DMS153 treated with DMSO at 0.1 percent for 48 hours (cell line): ENCODE data around the gene CDKN2A.

Experiments used
- DNase-seq: peaks from one replicate; lab custom pipeline; 2025; ENCODE audit not compliant: unreplicated experiment; lab: John Stamatoyannopoulos, UW

CDKN2A gene

DNA sequence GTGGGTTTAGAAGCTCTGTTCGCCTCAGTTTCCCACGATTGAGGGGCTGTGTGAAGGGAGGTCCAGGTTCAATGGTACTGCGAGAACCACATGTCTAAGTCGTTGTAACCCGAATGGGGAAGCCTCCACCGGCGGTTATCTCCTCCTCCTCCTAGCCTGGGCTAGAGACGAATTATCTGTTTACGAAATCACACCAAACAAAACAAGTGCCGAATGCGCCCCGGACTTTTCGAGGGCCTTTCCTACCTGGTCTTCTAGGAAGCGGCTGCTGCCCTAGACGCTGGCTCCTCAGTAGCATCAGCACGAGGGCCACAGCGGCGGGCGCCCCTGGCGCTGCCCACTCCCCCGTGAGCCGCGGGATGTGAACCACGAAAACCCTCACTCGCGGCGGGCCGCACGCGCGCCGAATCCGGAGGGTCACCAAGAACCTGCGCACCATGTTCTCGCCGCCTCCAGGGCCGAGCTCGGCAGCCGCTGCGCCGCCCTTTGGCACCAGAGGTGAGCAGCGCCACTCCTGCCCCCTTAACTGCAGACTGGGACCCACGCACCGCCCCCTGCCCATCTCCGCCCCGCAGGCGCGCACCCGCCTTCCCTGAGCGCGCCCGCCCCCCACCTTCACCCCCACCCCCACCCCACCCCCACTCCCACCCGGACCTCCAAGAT is at the start of gene CDKN2A:
TSS of gene CDKN2A (minus strand) at position 500 of the 663 bp plus-strand sequence.
- DNase-seq: peak; percentile 85

DNA sequence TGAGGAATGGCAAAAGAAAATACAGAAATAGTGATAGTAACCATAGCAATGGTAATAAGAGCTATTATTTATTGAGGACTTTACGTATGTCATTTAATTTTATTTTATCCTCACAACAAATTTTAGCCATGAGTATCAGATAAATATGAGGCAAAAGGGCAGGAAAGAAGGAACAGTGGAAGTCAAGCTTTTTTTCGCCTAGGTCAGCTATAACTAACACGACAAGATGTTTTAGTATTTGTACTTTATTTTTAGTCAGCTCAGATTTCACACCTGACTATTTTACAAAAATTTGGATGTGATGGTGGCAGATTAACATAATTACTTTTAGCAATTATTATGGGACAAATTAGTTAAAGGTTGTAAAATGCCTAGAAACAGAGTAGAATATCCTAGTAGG is 49.7 kb upstream of the CDKN2A start:
- DNase-seq: no peak

DNA sequence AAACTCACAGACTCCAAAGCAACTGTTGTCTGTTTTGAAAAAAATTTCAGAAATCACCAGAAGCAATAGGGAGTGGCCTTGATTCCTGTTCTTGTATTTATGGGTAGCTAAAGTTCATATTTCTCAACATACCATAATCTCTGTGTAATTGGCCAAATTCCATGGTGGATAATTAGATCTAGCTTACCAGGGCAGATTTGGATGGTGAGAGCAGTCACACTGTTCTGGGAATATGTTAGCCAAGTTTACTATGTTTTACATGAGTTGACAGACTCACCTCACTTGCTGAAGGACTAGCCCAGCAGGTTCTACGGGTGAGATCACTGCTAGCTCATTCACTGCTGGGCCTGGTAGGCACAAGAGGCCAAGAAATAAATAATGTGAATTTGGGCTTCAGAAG is 47.6 kb upstream of the CDKN2A start:
- no peak for DNase-seq

DNA sequence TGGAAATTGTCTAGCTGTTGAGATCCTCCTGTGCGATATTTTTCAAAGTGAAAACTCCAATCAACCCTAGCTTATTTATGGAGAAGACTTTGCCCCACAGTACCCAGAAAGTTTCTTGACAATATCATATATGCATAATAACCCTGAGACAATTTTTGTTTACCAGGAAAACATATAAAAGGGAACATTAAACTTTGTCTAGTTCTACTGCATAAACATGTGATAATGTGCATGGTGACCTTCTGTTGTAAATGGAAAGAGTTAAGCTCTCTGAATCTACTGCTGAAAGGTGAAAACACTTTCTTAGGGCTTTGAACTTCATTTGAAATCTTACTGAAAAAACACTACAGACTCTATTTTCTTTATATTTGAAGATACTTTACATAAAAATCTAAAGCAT is 47.2 kb upstream of the CDKN2A start:
- DNase-seq: no peak

DNA sequence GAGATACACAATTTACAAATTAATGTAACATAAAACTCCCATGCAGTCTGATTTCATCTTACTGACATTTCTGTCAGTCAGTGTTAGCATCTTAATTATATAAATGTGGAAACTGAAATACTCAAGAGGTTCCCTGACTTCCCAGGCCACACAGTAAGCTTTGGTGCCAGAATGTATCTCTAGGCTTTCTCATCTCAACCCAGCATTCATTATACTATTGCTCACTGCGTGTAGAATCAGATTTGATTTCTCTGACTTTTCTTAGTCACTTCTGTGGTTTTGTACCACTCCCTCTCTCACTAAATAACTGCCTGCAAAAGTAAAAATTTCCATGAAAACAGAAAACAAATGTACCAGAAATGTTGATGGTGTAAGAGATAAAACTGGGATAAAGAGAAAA is 46.6 kb upstream of the CDKN2A start:
- no peak for DNase-seq

DNA sequence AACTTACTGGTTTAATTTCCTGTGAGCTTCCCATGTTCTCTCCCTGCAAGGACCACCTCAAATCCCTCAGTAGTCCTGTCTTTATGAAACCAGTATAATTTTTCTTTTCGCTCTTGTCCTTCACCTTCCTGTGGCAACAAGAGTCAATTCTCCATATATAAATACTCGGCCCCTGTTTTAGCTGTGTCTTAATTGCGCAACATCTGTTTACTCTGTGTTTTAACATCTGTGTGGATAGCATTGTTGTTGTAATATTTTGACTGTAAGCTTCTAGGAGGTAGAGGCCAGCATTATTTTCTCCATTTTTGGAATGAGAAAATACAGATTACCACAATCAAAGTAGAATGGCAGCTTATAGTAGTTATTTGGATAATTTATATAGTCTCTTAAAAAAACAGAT is 45.1 kb upstream of the CDKN2A start:
- no peak for DNase-seq

DNA sequence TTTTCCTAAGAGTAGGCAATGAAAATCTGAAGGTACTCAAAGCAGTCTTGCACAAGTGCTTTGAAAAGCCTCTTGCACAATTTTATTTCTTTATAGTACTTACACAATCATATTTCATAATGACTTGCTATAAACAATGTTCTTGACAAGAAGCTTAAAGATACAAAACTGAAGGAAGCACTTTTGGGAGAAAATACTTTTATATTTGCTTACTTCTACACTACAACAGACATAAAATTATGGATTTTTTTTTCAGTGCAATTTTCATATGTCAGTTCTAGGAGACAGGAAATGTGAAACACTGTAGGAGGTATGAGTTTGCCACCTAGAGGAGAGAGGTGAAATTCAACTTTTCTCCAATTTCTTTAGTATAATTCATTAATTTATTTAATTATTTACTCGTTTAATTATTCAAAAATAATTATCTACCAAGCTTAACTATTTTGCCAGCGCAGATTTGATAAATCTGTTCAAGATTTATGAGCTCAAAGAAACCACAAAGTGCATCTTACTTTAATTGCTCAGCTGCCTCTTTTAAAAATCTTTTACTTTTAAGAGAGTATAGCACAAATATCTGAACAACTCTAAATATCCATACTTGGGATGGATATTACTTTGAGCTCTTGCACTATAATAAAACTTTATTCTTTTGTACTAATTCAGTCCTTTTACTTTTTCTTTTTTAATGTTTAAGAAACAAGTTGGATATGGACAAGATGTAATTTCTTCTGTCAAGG is 43.9 kb upstream of the CDKN2A start:
- DNase-seq: peak; percentile 24

DNA sequence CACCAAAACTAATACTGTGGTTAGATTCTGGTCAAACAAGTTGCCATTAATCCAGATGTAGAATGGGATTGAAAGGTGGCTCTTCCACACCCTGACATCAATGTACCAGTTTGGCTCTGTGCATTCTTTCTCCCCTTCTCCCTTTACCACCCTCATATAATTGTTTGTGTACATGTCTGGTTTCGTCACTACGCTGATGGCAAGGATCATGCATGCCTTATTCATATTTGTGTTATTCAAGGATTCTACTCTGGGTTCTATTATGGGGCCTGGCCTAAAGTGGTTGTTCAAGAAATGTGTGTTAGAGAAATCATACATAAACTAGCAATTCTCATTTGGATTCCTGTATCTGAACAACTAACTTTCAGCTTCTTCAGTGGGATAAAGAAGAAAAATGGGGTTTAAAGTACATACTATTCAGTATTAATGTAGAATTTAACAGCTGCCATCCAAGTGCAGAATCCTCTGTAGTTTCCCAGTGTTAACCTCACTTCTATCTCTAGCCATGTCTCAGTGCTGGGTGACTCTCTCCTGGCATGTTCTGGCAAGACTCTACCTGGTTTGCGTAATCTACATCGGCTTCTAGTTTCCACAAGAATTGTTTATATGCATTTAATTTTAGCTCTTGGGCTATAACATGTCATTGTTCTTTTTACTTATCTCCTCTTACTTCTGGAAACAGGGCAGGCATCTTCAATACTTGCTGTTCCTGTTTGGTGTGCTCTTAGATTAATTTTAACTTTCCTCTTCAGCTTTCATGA is 42.9 kb upstream of the CDKN2A start:
- DNase-seq: no peak

DNA sequence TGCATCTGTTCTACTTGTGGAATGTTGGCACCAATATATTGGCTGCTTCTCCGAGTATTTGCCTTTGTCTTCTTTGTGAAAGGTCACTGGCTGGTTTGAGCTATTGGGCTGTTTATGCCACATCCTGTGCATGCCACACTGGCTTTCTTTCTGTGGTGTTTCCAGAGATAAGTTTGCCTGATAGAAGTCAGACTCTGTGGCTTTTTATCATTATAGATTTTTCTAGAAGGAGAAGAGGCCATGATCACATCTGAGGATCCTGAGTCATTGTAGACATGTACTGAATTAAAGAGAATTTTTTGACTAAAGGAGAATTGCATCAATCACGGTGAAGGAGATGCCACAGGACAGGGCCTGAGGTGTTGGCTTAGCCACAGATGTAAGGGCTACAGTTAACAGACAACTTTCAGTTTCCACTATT is 41.4 kb upstream of the CDKN2A start:
- no peak for DNase-seq

DNA sequence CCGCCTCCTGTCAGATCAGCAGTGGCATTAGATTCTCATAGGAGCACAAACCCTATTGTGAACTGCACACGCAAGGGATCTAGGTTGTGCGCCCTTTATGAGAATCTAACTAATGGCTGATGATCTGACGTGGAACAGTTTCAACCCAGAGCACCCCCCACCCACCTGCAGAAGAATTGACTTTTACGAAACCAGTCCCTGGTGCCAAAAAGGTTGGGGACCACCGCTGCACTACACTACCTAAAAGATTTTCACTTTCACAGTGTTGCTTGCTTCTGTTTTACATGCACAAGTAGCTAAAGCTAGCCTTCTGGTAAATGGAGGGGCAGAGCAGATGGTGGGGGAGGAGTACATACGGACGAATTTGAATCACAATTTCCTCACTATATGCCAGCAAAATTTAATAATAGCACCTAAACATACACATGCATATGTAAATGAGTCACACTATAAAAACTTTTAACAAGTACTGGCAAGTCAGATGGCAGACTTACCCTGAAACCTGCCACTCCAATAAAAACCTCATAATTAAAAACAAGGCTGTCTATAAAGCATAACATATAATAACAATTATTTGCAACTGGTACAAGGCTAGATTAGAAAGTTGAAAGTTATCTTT is 38.9 kb upstream of the CDKN2A start:
- DNase-seq: no peak

DNA sequence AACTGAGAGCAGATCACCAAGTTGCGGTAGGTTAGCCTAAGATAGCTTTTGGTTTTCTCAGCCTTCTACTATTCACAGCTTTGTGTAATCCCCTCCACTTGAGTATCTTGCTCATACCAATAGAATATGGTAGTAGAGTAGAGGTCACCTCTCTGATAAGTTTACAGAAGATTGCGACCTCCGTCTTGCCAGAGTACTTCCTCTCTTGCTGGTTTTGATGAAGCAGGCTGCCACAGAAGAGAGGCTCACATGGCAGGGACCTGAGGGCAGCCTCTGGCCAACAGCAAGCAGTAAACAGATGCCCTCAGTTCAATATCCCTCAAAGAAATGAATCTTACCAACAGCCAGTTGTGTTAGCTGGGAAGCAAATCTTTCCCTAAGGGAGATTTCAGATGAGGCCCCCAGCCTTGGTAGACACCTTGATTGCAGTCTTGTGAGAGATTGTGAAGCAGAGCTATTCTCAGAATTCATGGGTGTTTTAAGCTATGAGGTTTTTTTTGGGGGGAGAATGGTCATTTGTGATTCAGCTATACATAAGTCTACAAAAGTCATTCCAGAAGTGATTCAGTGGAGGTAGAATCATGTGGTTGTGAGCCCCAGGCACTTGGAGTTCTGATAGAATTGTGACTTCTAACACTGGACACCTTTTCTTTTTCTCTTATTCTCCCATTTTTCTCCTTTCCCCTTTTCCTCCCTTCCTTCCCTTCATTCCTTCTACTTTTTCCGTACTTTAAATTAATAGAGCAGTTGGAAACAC is 37.6 kb upstream of the CDKN2A start:
- no peak for DNase-seq

DNA sequence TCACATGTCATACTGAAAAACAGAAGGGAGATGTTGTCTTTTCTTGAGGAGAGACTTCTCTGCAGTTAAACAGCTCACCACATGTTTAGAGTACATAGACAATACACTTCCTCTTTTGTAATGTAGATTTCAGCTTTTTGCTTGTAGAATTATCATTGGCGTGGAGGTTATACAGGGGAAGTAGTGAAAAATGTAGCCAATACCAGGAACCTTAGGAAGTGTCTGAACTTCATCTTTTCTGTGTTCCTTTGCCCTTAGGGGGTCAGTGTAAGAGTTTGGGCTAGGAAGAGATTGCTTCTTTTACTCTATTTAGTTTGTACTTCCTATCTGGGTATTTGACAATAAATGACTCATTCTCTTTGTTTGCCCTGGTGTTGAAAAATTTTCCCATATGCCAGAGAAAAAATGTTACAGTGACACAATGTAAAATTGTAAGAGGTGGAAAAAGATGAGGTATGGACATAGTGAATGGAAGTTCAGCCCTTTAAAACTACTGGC is 36.0 kb upstream of the CDKN2A start:
- DNase-seq: no peak

DNA sequence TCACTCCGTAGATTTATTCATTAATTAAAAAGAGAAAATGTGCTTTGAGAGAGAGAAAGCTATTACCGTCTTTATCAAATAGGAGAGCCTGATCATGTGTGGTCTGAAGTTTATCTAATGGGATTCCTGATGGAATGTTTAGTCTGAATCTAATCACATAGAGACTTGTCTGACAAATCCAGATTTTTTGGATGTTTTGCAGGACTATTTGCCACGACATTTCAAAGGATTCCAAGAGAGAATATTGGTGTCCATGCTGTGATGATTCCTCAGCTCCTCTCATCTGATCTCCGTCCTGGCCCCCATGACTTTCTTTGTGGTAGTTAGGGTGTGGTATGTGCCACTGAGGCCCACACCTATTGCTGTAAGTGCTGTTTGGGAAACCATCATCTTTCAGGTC is 35.0 kb upstream of the CDKN2A start:
- DNase-seq: no peak

DNA sequence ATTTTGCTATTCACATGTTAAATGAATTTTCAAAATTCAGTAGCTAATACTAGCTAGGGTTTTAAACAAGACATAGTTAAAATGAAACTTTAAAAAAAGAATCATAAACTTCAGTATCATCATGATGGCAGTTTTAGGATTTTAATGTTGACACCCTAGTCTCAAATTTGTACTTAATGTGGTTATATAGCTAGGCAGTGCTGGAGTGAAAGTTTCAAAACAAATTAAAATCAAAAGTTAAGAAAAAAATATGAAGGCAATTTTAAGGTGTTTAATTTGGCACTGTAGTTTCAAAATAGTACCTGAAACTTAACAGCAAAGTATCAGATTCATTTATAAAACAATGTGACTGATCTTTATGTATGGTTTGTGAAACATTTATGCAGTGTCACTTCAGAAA is 34.2 kb upstream of the CDKN2A start:
- no peak for DNase-seq

DNA sequence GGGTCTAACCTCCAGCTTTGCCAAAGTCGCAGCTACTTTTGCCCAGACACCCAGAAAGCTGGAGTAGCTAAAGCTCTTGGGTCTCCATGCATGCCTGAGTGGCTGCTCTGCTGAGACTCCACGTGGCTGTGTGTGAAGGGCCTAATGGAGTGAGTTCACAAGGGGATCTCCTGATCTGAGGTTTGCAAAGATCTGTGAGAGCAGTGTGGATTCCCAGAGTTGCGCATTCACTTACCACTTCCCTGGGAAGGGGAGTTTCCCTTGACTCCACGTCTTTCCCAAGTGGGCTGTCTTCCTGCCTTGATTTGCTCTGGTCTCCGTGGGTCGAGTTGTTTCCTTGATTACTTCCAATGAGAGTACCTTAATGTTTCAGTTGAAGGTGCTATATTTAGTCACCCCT is 32.5 kb upstream of the CDKN2A start:
- no peak for DNase-seq

DNA sequence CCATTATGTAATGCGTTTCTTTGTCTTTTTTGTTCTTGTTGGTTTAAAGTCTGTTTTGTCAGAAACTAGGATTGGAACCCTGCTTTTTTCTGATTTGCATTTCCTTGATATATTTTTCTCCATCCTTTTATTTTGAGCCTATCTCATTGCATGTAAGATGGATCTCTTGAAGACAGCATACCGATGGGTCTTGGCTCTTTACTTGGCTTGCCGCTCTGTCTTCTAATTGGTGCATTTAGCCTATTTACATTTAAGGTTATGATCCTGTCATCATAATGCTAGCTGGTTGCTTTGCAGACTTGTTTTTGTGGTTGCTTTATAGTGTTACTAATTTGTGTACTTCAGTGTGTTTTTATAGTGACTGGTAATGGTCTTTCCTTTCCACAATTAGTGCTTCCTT is 28.2 kb upstream of the CDKN2A start:
- DNase-seq: no peak

DNA sequence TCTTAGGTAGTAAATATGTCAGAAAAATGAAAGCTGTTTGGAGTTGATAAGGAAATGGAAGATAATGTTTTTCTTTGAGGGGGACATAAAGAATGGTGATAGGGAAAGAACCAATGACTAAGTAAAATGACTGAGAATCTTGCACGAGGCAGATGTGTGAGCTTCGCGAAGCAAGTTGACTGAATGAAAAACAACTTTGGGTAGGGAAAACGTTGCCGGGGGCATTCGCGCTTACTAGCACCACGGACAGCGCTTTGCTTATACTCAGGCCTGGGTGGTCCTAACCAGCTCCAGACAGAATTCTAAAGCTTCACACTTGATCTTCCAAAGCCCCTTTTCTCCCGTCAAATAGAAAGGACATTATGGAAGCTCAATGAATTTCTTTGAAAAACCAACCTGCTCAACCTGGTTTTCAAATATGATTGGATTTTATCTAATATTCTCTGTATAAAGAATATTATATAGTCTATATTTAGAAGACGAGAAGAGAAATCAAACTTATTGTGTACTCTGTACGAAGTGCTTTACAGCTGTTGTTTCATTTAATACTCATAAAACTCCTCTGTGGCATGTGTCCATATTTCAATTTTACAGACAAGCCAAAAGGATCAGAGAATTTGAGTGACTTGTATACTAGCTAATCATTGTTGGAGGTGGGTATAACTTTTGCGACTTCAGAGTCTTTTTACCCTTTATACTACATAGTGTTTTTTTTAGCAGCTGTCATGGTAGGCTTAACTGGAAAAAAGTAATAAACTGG is 16.9 kb upstream of the CDKN2A start:
- no peak for DNase-seq

DNA sequence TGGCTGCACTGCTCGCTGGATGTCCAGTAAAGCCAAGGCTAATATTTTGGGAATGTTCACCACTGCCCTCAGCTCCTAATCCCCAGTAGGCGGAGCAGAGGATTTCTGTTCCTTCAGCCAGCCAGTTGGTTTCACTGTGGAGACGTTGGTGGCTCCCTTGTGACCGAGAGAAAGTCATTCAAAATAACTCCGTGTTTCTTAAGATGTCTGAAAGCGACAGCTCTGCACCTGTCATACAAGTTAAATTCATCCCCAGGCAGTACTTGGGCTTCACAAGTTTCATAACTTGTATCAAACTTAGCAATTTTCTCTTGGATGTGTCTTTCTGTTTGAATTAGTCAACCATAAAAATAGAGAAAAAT is 15.3 kb upstream of the CDKN2A start:
- no peak for DNase-seq

DNA sequence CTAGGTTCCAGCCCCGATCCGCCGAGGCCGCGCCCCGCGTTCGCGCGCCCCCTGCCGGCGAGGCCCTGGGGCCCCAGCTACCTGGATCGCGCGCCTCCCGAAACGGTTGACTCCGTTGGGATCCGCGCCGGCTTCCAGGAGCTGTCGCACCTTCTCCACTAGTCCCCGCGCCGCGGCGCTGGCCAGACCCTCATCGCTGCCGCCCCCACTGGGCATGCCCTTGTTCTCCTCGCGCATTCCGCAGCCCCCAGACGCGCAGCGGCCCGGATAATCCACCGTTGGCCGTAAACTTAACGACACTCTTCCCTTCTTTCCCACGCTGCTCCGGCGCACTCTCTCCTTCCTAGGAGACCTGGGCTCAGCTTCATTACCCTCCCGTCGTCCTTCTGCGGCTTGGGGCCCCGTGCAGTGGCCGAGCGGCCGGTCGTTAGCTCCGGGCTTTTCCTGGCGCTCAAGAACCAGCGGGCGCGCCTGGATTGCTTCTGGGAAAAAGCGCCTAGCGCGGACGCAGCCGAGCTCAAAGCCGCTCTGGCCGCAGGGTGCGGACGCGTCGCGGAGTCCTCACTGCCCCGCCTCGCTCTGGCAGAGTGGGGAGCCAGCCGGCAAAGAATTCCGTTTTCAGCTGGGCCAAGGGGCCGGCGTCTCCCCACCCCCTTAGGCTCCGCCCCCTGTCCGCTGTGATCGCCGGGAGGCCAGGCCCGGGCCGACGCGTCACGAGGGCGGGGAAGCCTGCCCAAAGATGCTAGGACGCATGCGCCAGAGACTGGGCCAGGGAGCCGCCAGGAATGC is 14.7 kb upstream of the CDKN2A start, which contains the start of gene CDKN2B:
TSS of gene CDKN2B (minus strand) at position 589 of the 789 bp plus-strand sequence. CDS start at position 237, 352 bp downstream.
- peak; percentile 91 for DNase-seq
